Measurements from ENCODE around the gene SLC24A3. TPM values are rescaled to one million over a fixed set of nuclear protein-coding genes. Genes with fewer than 3 reads are reported as not detected.

The SLC24A3 gene
- total RNA-seq, 4 donors from 2014 or later: 1.6 to 38.8 (median 3.7) TPM

DNA sequence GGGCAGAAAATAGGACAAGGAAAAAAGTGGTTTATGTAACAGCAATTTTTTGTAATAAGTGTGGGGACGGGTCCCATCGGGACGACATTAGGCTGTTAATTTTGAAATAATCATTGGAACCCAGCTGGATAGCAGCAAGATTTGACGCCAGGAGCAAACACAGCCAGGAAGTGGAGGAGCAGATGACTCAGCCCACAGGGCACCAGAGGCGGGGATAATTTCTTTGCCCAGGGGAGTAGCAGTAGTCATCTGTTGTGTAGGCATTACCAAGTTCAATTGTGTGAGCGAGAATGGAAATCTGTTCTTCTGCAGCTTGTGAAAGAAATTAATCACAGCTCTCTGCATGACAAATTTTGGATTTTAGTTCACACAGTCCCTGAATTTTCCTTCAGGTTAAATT is 523.0 kb downstream of the SLC24A3 start:
- Histone ChIP-seq H3K27ac (peak overlapping the region in 3 of 4 donors; percentile 29 to 49 (median 37)), H3K27me3 (no peaks in the 10 kb centered on the region), H3K4me3 (no peak overlapping the region), H3K4me1 (peaks cover 0 to 24% (median 0%) of the 10 kb centered on the region in 4 donors), H3K9me3 (no peaks in the 10 kb centered on the region), H3K36me3 (no peaks in the 10 kb centered on the region)
- DNase-seq: peak in 2 of 3 donors; percentile 71 to 82
- TF ChIP-seq, protein P1, sequence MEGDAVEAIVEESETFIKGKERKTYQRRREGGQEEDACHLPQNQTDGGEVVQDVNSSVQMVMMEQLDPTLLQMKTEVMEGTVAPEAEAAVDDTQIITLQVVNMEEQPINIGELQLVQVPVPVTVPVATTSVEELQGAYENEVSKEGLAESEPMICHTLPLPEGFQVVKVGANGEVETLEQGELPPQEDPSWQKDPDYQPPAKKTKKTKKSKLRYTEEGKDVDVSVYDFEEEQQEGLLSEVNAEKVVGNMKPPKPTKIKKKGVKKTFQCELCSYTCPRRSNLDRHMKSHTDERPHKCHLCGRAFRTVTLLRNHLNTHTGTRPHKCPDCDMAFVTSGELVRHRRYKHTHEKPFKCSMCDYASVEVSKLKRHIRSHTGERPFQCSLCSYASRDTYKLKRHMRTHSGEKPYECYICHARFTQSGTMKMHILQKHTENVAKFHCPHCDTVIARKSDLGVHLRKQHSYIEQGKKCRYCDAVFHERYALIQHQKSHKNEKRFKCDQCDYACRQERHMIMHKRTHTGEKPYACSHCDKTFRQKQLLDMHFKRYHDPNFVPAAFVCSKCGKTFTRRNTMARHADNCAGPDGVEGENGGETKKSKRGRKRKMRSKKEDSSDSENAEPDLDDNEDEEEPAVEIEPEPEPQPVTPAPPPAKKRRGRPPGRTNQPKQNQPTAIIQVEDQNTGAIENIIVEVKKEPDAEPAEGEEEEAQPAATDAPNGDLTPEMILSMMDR (IDR thresholded peaks at IDR 0.05): no peak
- no peak for TF ChIP-seq POLR2A (IDR thresholded peaks at IDR 0.05)

DNA sequence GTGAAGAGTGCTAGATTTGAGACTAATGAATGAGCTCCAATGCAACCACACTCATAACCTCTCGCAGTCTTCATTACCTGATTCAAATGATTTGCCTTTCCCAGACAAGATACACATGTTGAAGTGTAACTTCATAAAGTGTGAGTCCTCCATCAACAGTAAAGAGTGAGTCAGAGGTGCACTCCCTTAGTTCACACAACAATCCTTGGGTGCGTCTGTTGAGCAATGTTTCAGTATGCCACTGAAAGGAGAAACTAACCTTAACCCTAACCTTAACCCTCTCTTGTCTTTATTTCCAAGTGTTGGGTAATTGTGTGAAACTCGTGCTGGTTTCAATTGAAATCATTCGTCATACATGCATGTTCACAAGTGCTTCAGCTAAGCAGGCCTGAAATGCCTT is 524.6 kb downstream of the SLC24A3 start:
- H3K27ac ChIP-seq: peak overlapping the region in 2 of 4 donors; percentile 46 to 68
- TF ChIP-seq POLR2A (IDR thresholded peaks at IDR 0.05): no peak
- TF ChIP-seq, protein P1 (IDR thresholded peaks at IDR 0.05): no peak
- peaks cover 0 to 24% (median 0%) of the 10 kb centered on the region in 4 donors for H3K4me1 ChIP-seq
- H3K4me3 ChIP-seq: no peak overlapping the region
- H3K27me3 ChIP-seq: no peaks in the 10 kb centered on the region
- peak in 1 of 3 donors; percentile 66 for DNase-seq
- H3K9me3 ChIP-seq: no peaks in the 10 kb centered on the region
- H3K36me3 ChIP-seq: no peaks in the 10 kb centered on the region

DNA sequence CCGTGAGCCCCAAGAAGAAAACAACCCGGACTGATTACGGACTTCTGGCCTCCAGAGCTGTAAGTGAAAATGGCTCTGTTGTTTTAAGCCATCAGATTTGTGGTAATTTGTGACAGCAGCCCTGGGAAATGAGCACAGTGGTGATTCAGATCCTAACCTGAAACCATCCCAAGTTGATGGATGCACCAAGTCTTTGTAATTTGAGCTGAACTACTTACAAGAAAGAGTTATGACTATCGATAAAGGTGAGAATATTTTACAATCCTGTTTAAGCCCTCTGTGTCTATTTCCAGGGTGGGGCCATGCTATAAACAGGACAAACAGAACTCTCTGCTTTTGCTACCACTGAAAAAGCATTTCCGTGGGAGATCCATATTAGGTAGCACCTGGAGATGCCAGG is 526.5 kb downstream of the SLC24A3 start:
- no peak for DNase-seq
- no peaks in the 10 kb centered on the region for H3K27me3 ChIP-seq
- no peak overlapping the region for H3K27ac ChIP-seq
- no peak for TF ChIP-seq POLR2A (IDR thresholded peaks at IDR 0.05)
- TF ChIP-seq, protein P1 (IDR thresholded peaks at IDR 0.05): no peak
- H3K9me3 ChIP-seq: no peaks in the 10 kb centered on the region
- H3K4me1 ChIP-seq: peaks cover 0 to 24% (median 0%) of the 10 kb centered on the region in 4 donors
- H3K4me3 ChIP-seq: no peak overlapping the region
- no peaks in the 10 kb centered on the region for H3K36me3 ChIP-seq

DNA sequence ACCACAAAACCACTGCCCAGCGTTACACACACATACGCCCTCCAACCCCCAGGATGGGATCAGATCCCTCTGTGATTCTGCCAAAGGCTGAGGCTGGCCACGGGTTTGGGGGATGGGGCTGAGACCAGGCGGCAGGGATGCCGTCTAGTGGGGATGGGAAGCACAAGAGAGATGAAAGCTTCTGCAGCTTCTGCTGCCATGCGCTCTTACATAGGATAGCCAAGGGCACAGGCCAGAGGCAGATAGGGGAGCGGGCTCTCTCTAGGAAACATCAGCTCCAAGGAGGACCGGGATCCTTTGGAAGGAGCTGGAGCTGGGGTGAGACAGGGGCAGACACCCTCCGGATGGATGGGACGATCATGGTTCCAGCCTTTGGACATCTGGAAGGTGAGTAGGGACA is 526.9 kb downstream of the SLC24A3 start:
- H3K9me3 ChIP-seq: no peaks in the 10 kb centered on the region
- DNase-seq: peak in 1 of 3 donors; percentile 36
- H3K36me3 ChIP-seq: no peaks in the 10 kb centered on the region
- H3K4me1 ChIP-seq: peaks cover 0 to 24% (median 0%) of the 10 kb centered on the region in 4 donors
- TF ChIP-seq, protein P1 (IDR thresholded peaks at IDR 0.05): no peak
- TF ChIP-seq POLR2A (IDR thresholded peaks at IDR 0.05): no peak
- H3K4me3 ChIP-seq: no peak overlapping the region
- H3K27ac ChIP-seq: no peak overlapping the region
- no peaks in the 10 kb centered on the region for H3K27me3 ChIP-seq

GRCh38 chr20:19740512-19740911 is 528.1 kb downstream of the SLC24A3 start:
- H3K4me3 ChIP-seq: no peak overlapping the region
- DNase-seq: no peak
- no peaks in the 10 kb centered on the region for H3K36me3 ChIP-seq
- H3K9me3 ChIP-seq: no peaks in the 10 kb centered on the region
- no peak for TF ChIP-seq POLR2A (IDR thresholded peaks at IDR 0.05)
- TF ChIP-seq, protein P1 (IDR thresholded peaks at IDR 0.05): no peak
- H3K4me1 ChIP-seq: peaks cover 0 to 18% (median 0%) of the 10 kb centered on the region in 4 donors
- no peaks in the 10 kb centered on the region for H3K27me3 ChIP-seq
- H3K27ac ChIP-seq: no peak overlapping the region

GRCh38 chr20:19741924-19742323 is 529.5 kb downstream of the SLC24A3 start:
- Histone ChIP-seq H3K27me3 (no peaks in the 10 kb centered on the region), H3K36me3 (no peaks in the 10 kb centered on the region), H3K4me3 (no peak overlapping the region), H3K4me1 (peaks cover 0 to 4% (median 0%) of the 10 kb centered on the region in 4 donors), H3K27ac (no peak overlapping the region), H3K9me3 (peaks cover 0 to 2% (median 0%) of the 10 kb centered on the region in 4 donors)
- TF ChIP-seq POLR2A (IDR thresholded peaks at IDR 0.05): no peak
- TF ChIP-seq, protein P1 (IDR thresholded peaks at IDR 0.05): no peak
- no peak for DNase-seq
